GM21526 (cell line): ENCODE results near the gene PHPT1.
"Not testable (repeated sequence)": the region's sequence is repeated elsewhere in the genome, so short reads cannot be mapped to it uniquely, and the experiment has no call there.

ENCODE experiments used
- ATAC-seq: cut with Tn5 transposase; IDR thresholded peaks from one replicate; pipeline ENCODE4 v1.9.1; 2021; ENCODE audit warnings: moderate library complexity; ENCODE audit not compliant: unreplicated experiment, low FRiP score

PHPT1 gene

DNA sequence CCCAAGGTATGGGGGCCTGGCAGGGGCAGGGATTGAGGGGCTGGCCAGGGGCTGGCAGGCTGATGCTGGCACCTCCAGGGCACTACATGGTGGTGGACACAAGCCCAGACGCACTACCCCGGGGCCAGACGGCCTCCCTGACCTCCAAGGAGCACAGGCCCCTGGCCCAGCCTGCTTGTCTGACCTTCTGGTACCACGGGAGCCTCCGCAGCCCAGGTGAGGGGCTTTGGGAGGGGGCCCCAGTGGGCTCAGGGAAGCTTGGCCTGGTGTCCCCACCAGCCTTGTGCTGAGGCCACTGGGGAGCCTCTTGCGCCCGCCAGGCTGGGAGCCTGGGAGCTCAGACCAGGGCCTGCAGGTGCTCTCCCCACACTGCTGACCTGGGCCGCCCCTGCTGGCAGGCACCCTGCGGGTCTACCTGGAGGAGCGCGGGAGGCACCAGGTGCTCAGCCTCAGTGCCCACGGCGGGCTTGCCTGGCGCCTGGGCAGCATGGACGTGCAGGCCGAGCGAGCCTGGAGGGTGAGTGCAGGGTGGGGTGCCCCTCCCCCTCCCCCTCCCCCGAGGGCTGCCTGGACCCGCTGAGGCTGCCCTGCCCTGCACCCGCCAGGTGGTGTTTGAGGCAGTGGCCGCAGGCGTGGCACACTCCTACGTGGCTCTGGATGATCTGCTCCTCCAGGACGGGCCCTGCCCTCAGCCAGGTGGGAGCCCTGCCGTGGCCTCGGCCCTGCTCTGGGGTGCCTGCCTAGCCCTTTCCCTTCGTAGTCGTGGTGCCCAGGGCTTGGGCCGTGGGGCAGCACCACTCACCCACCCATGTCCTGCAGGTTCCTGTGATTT lies 8.6 kb downstream of the PHPT1 start:
- ATAC-seq: no peak

DNA sequence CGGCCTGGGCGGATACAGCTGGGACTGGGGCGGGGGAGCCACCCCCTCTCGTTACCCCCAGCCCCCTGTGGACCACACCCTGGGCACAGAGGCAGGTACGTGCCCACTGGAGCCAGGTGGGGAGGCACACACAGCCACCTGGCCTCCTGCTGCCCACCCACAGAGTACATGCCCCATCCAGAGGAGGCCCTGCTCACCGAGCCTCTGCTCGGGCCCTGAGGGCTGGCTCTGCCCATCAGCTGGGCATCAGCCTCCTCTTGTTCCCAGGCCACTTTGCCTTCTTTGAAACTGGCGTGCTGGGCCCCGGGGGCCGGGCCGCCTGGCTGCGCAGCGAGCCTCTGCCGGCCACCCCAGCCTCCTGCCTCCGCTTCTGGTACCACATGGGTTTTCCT lies 9.2 kb downstream of the PHPT1 start:
- ATAC-seq: no peak

DNA sequence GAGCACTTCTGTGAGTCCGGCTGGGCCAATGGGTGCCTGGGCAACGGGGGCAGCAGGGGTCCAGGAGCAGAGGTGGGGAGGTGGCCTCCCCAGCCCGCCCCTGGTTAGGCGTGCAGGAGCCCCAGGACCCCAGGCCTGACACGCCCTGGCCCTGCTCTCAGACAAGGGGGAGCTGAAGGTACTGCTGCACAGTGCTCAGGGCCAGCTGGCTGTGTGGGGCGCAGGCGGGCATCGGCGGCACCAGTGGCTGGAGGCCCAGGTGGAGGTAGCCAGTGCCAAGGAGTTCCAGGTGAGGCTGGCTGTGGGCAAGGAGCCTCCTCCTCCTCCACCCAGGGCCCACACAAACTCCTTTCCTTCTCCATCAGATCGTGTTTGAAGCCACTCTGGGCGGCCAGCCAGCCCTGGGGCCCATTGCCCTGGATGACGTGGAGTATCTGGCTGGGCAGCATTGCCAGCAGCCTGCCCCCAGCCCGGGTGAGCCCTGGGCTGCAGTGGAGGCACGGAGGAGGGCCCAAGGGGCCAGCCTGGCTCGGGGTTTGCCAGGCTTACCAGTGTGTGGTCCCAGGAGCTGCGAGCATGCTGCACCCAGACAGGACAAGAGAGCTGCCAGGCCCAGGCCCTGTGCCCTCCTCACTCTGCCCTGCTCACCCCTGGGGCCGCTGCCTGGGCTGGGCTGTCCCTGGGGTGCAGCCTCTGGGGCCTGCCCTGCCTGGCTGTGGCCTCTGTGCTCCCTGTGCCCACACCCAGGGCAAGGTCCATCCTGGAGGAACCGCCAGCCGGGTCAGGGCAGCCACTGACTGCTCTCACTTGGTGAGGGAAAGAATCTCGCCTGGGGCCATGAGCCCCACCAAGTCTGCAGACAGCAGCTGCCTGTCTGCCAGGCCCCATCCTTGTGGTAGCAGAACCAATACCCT lies 9.9 kb downstream of the PHPT1 start:
- ATAC-seq: no peak

DNA sequence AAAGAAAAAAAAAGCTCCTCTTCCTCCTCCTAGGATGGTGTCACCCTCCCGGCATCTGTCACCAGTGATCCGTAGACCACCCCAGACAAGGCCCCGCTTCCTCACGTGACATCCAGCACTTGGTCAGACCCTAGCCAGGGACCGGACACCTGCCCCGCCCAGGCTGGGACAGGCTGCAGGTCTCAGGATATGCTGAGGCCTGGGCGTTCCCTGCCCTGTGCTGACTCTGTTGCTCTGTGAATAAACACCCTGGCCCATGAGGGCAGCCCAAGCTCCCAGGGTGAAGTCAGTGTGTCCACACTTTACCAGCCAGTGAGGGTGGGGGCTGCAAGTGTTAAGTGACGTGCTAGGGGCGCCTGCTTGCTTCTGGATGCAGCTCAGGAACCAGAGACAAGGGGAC lies 11.3 kb downstream of the PHPT1 start:
- no peak for ATAC-seq

DNA sequence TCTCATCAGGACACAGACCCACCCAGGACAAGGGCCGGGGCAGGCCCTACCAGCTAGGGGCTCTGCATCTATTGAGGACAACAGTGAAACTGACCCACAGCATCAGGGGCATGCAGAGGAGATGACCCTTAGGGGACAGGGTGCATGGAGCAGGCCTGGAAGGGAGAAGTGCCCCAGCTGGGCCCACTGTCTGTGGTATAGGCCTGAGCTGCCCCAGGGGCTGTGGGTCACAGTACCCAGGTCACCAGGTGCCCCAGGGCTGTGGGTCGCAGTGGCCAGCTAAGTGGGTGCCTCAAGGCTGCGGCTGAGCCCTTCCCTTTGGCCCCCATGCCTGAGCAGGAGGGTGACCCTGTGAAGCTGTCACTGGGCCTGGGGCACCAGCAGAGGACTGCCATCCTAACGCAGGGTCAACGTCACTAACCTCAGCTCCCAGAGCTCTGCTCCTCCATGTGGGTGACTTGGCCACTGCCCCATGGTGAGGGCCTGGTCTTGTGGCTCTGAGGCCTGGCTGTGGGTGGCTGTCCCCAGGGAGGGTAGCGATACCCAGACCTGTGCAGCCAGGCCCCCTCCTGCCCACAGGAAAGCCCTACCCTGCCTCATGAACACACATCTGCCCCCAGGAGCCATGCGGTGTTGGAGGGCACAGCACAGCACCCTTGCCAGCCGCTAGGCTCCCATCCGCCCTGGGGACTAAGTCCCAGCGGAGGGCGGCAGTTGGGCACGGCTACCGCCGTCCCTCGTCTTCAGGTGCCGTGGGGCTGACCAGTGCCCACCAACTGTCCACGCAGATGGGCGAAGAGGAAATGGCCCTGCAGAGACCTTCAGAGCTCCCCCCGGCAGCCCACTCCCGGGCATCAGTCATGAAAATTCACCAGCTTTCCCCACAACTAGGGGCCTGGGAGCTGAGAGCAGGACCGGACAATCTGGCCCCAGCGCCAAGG lies 12.0 kb downstream of the PHPT1 start:
- no peak for ATAC-seq

DNA sequence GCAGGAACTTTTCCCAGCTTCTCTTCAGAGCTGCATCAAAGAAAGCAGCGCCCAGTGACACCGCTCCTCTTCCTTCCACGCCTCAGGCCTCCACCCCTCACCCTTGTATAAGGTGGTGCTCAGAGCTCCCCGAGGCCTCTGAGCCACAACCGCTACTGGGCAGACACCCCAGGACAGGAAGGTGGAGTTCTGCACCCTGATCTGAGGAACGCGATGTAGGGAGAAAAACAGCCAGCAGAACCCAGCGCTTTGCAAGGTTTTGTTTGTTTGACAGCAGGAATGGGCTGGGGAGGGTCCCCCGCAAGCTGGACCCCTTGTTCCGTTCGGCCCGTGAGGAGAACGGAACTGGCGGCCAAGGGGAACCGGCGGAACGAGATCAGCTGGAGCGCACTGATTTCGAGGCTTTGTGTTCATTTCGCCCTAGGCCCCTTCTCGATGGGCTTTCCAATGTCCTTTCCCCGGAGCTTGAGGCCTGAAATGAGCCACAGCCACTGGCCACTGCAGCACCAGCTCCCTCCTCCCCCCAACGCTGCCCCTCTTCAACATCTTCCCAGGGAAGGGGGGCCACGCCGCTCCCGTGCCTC lies 12.8 kb downstream of the PHPT1 start:
- ATAC-seq: no peak

DNA sequence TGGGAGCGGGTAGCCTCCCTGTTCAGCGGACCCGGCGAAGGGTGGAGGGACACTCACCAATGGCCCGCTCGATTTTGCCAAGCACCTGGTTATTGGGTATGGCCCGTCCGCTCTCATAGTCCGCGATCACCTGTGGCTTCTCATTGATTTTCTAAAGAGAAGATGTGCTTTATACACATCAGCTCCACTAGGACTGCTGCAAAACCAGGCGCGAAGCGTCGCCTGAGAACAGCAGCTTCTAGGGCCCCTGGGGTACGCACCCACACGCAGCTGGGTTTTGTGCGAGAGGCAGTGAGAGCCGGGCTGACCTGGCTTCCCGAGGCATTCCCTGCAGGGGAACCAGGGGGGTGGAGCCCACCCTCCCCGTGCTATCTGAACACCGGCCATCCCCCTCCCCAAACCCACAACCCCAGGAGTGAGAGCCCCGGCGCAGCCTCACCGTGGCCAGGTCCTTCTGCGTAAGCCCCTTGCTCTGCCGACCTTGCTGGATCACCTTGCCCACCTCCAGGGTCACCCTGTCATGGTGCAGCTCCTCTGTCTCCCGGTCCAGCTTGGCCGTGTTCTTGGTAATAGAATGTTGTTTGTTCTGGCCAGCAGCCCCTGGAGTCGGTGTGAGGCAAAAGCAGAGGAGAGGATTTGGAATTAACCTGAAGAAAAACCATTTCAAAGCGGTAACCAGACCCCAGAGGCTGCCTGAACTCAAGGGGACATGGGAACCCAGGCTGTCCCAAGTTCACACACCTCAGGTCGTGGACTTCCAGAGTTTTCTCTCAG lies 13.8 kb downstream of the PHPT1 start:
- no peak for ATAC-seq

DNA sequence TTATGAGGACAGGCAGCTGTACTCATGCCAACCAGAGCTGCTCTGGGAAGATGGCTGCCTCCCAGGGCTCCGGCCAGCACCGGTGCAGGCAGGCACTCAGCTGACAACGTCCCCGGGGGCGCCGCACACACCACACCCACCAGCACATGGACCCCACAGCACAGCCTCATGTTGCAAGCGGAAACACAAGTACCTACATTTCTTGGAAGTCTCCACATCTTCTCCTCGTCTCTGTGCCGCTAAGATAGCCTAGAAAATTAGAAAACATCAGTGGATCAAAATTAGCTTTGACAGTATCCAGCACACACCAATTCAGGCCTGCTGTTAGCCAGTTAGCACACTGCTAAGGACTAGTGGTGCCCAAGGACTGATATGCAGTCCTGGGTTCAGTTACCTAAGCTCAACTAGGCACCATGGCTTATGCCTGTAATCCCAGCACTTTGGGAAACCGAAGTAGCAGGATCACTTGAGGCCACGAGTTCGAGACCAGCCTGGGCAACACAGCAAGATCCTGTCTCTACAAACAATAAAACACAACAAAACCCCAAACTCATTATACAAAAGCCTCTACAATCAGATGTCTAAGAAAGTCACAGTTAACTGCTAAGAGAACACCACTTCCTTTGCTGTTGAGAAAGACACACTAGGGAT lies 14.5 kb downstream of the PHPT1 start:
- ATAC-seq: no peak

DNA sequence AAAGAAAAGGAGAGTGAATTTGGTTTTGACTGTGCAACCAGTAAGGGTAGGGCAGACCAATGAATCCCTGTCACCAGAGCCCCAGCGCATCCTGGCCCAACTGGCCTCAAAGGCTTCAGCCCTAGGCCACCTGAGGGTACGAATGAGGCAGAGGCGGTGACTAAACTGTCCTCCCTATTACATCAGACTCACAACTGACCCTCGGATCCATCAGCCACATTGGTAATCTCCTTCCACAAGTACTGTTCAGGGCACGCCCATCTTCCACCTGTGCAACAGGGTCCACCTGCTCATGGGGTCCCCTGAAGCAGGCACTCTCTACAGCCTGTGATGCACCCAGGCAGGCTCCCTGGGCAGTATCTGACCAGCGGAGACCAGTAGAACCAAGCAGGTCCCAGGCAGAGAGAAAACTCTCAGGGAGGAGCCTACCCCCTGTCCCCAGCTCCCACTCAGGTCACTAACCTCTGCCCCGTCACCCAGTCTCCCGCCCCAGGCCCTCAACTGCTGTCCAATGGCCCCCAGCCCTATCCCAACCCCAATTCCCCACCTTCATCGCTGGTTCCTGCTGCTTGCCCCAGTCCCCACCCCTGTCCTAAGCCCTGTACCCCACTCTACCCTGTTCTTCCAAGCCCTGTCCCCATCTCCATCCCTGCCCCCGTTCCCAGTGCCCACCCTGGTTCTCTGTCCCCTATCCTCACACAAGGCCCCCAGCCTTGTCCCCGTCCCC lies 16.0 kb downstream of the PHPT1 start:
- no peak for ATAC-seq

DNA sequence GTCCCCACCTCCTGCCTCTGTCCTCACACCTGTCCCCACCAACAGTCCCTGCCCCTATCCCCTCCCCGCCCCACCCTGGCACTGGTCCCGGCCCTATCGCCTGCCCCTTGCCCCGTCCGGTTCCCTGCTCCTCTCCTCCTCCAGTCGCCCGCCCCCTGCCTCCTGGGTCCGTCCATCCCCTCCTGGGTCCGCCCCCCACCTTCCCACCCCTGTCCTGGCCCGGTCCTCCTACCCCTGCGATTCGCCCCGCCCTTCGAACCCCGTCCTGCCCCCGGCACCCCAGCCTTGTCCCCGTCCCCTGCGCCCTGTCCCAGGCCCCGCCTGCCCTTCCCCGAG lies 16.5 kb downstream of the PHPT1 start:
- ATAC-seq: no peak

DNA sequence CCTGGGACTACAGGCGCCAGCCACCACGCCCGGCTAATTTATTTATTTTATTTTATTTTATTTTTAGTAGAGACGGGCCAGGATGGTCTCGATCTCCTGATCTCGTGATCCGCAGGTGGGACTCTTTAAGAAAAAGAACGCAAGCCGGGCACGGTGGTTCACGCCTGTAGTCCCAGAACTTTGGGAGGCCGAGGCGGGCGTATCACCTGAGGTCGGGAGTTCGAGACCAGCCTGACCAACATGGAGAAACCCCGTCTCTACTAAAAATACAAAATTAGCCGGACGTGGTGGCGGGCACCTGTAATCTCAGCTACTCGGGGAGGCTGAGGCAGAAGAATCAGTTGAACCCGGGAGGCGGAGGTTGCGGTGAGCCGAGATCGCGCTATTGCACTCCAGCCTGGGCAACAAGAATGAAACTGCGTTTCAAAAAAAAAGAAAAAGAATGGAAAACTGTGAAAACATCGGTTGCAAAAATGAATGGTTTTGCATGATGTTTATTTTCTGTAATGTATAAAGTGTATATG lies 17.8 kb downstream of the PHPT1 start:
- ATAC-seq: not testable (repeated sequence)

DNA sequence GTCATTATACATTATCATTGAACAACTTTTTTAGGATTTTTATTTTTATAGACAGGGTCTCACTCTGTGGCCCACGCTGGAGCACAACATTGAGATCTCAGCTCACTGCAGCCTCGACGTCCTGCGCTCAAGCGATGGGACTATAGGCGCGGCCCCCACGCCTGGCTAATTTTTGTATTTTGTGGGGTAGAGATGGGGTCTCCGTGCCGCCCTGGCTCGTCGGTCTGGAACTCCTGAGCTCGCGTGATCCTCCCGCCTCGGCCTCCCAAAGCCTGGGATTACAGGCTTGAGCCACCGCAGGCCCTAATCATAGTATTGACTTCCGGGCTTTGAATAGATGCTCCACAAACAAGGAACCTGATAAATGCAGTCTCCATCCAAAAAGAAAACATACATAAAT lies 18.3 kb downstream of the PHPT1 start:
- ATAC-seq: no peak

DNA sequence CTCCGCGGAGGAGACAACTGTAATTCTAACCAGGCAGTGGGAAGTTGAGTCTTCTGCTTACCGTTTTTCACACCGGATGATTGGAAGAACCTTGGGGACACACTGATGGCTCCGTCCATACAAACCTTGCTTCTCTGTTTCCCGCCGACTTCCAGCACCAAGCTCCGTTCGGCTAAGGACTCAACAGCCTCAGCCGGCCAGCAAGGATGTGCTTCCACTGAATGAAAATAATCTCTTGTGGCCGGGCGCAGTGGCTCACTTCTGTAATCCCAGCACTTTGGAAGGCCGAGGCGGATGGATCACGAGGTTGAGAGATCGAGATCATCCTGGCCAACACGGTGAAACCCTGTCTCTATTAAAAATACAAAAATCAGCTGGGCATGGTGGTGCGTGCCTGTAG lies 18.7 kb downstream of the PHPT1 start:
- ATAC-seq: no peak

DNA sequence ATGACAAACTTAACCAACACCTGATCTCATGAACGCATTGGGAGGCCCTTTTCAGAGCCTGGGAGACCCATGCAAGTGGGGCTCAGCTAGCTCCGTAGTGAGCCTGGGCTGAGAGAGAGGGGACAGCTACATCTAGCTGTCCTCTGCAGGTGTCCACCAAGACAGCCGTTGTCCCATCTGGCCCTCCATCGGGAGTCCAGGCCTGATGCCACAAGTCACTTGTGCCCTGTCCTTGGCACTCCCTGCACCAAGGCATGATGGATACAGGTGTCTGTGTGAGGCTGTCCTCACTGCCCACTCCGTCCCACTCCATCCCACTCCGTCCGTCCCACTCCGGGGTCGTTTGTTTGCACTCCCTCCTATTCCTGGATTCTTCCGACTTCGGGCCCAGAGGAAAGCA lies 19.4 kb downstream of the PHPT1 start:
- no peak for ATAC-seq

DNA sequence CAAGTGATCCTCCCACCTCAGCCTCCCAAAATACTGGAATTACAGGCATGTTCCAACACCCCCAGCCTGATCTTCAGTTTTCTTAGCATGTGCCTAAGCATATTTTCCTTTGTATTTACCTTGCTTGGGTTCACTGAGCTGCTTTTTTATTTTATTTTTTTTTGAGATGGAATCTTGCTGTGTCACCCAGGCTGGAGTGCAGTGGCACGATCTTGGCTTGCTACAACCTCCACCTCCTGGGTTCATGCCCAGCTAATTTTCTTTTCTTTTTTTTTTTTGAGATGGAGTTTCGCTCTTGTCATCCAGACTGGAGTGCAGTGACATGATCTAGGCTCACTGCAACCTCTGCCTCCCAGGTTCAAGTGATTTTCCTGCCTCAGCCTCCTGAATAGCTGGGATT lies 20.4 kb downstream of the PHPT1 start:
- ATAC-seq: not testable (repeated sequence)

DNA sequence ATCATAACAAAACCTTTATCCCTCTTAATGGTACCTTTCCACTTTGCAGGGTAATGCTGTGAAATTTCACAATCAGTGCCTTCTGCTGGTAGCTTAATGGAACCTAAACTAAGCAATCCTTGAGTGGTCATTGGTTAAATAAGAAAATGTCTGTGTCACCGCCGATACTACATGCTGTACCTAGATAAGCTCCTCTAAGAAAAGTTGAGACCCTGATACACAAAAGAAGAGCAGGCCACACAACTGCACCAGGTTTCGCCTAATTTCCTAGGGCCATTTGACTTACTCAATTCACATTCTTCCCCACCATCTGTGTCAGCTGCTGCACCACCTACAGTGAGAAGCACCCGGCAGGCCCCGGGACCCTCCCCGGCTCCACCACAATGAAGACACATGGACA lies 25.9 kb downstream of the PHPT1 start:
- ATAC-seq: no peak

DNA sequence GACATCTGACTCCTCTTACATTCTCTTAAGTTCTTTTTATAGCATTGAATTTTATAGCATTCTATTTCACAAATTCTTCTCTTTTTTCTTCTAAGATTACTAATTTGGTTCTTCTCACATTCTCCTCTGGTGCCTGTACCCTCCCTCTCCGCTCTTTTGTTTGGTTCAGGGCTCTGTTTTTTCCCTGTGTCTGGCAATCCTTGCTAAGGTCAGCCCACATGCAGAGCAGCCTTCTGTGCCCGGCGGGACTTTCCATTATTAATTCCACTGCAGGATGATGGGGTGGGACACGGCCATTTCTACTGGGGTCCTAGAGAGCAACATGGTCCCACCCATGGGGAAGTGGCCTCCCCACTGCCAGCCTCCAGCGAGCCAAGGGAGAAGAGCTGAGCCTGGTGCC lies 27.3 kb downstream of the PHPT1 start:
- no peak for ATAC-seq

DNA sequence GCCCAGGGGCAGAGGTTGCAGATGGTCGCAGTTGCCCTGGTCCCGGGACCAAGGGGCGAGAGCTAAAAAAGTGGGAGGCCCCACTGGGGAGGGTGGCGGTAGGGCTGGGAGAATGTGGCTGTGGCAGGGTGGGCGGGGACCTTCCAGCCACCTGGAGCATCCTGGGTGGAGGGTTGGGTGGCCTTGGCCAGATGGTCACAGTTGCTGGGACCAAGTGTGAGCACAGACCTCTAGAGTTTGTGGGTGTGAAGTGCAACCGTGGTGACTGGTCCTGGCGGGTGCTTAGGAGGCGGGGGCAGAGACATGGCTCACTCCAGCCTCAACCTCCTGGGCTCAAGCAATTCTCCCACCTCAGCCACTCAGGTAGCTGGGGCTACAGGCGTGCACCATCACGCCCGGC lies 31.4 kb downstream of the PHPT1 start:
- no peak for ATAC-seq
